HL-60 (cell line): ENCODE measurements around the gene SLC17A3.

Experiments used
- DNase-seq, 2 experiments: peaks; one replicate each; pipeline ENCODE4 v3.0.0-alpha.2; 2010 to 2020; ENCODE audit warnings: low read depth in 1 of 2, low spot score in 1 of 2
- H3K27ac ChIP-seq: fragments of 250-450 bp; sonication (Bioruptor Pico); replicated peaks from 2 replicates; pipeline ENCODE4 v1.5.1; 2020; ENCODE audit warnings: mild to moderate bottlenecking, moderate library complexity
- H3K27me3 ChIP-seq: fragments of 250-450 bp; sonication (Bioruptor Pico); 2 replicates; pipeline ENCODE4 v1.5.1; 2021; ENCODE audit warnings: mild to moderate bottlenecking, moderate library complexity; ENCODE audit not compliant: insufficient read depth, poor library complexity, severe bottlenecking
- H3K4me3 ChIP-seq: replicated peaks from 2 replicates; pipeline ENCODE4 v1.5.1; 2011; ENCODE audit warnings: mild to moderate bottlenecking, control low read depth, low read length; ENCODE audit not compliant: insufficient read depth
- CTCF ChIP-seq: IDR thresholded peaks from one replicate; pipeline ENCODE4 v1.5.1; 2011; ENCODE audit warnings: low read length, control low read depth, inconsistent platforms; ENCODE audit not compliant: insufficient read depth
- GABPA ChIP-seq: IDR thresholded peaks from 2 replicates; pipeline ENCODE4 v1.6.1; 2012; ENCODE audit warnings: low read depth
- POLR2AphosphoS5 ChIP-seq: IDR thresholded peaks from 2 replicates; pipeline ENCODE4 v1.6.1; 2012; ENCODE audit warnings: low read depth
- REST ChIP-seq: IDR thresholded peaks from 2 replicates; pipeline ENCODE4 v1.6.1; 2012; ENCODE audit warnings: low read depth; ENCODE audit not compliant: insufficient replicate concordance
- SPI1 ChIP-seq: IDR thresholded peaks from 2 replicates; pipeline ENCODE4 v1.6.1; 2012; ENCODE audit warnings: low read depth, mild to moderate bottlenecking, borderline replicate concordance

Gene SLC17A3

GRCh38 chr6:25896252-25896651, 22.2 kb upstream of the SLC17A3 start:
- TF ChIP-seq REST = no peak
- TF ChIP-seq SPI1 = no peak
- TF ChIP-seq GABPA = no peak
- TF ChIP-seq POLR2AphosphoS5 = no peak
- TF ChIP-seq CTCF = no peak
- no peak for DNase-seq
- H3K27me3 ChIP-seq = no peaks in the 10 kb centered on the region
- no peak overlapping the region for H3K27ac ChIP-seq
- no peak overlapping the region for H3K4me3 ChIP-seq

- TF ChIP-seq SPI1 (no peak), GABPA (no peak), REST (no peak), POLR2AphosphoS5 (no peak), CTCF (no peak)
- DNase-seq = no peak
- Histone ChIP-seq H3K4me3 (no peak overlapping the region), H3K27ac (no peak overlapping the region), H3K27me3 (no peaks in the 10 kb centered on the region)
These were observed 21.7 kb upstream of the SLC17A3 start for GRCh38 chr6:25895771-25896170.

GRCh38 chr6:25893778-25894177, 19.7 kb upstream of the SLC17A3 start:
- no peak for TF ChIP-seq GABPA
- no peak for TF ChIP-seq POLR2AphosphoS5
- TF ChIP-seq REST = no peak
- TF ChIP-seq SPI1 = no peak
- TF ChIP-seq CTCF = no peak
- no peak overlapping the region for H3K4me3 ChIP-seq

More at GRCh38 chr6:25893778-25894177, 19.7 kb upstream of the SLC17A3 start:
- Histone ChIP-seq H3K27ac (no peak overlapping the region), H3K27me3 (no peaks in the 10 kb centered on the region)
- DNase-seq = no peak
